Measurements from ENCODE around the gene STK33.

The STK33 gene

DNA sequence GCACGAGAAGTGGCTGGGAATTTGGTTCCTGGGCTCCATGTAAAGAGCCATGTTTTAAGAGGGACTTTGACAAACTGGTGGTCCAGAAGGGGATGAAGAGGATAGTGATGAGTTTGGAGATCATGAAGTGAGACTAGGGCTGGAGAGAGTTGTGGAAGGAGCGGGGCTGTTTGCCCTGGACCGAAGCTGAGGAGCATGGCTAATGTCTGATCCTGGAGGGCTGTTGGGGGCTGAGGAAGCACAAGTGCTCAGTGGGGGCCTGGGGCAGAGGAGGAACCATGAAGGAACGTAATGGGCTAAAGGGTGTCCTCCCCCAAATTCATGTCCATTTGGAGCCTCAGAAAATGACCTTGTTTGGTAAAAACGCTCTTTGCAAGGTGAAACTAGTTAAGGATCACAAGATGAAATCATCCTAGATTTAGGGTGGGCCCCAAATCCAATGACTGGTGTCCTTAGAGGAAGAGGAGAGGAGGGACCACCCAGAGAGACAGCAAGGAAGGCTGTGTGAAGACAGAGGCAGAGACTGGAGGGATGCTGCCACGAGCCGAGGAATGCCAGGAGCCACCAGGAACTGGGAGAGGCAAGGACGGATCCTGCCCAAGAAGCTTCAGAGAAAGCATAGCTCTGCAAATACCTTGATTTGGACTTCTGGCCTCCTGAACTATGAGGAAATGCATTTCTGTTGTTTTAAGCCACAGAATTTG, 223.1 kb downstream of the STK33 start:
- no peak for DNase-seq

DNA sequence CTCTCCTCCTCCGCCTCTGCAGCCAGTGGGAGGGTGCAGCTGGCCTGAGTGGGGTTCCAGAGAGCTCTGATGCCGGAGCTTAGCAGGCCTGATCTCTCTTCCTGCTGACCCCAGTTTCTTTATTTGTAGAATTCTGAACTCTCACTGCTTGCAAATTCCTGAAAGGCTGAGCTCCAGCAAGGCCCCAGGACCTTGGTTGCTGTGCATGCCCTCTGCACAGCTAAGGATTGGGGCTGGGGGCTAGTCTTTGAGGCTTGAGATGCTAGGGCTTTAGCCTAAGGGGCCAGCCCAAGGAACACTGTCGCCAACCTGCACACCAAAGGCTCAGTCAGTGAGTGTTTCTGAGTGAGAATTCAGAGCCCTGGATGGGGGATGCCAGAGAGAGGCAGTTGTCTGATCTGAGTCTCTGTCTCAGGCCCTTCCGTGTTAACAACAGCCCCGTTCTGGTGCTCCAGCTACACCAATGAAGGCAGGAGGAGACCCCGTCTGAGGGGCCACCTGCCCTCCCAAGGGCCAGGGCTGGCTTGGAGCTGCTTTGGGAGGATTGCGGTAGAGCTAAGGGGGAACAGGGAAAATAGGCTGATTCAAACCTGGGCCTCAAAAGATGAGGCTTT, 224.3 kb downstream of the STK33 start:
- DNase-seq, result no peak

DNA sequence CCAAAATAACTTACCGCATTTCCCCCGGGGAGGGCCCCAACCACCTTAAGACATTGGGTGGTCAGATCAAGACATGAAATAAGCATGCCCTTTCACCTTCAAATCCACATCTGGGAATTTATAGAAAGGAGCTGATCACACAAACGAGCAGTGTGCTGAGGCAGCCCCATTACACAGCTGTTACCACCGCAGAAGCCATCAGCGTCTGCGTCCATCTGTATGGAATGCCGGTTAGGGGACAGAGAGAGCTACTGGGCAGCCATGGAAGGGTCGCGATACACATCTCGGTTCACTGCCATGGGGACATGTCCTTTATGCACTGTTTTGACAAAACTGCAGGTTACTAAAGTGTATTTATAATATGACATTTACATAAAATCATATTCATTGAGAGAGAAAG, 225.3 kb downstream of the STK33 start:
- DNase-seq, result no peak

DNA sequence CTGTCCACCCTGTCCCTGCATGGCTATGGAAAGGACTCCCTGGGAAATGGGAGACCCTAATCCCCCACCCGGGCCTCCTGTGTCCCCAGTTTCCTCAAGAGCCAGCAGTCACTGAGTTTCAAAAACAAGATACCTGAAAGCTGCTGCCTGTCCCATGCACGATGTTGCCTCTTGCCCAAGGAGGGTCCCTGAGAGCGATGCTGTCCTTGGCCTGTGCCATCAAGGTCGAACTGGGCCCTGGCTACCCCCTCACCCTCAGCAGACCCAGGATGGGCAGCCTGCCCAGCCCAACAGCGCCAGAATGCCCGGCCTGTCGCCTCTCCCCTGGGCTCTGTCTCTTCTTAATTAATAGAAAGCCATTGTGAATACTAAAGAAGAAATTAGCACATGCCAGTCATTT, 225.8 kb downstream of the STK33 start:
- DNase-seq, result no peak

DNA sequence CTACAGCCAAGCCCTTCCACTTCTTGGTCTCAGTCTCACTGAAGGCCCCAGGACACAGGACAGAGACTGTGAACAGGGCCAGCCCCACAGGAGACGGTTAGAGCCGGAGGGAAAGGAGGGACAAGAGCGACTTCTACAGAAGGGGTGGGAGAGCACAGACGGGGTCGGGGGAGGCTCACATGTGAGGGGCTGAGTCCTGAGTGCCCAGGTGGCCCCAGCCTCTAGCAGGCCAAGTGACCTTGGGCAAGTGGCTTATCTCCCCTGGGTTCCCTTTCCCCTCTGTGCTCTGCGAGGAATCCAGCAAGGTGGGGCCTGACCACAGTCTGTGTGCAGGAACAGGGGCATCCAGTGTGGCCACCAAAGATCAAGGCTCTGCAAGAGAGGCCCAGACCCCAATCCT, 227.7 kb downstream of the STK33 start:
- no peak for DNase-seq

DNA sequence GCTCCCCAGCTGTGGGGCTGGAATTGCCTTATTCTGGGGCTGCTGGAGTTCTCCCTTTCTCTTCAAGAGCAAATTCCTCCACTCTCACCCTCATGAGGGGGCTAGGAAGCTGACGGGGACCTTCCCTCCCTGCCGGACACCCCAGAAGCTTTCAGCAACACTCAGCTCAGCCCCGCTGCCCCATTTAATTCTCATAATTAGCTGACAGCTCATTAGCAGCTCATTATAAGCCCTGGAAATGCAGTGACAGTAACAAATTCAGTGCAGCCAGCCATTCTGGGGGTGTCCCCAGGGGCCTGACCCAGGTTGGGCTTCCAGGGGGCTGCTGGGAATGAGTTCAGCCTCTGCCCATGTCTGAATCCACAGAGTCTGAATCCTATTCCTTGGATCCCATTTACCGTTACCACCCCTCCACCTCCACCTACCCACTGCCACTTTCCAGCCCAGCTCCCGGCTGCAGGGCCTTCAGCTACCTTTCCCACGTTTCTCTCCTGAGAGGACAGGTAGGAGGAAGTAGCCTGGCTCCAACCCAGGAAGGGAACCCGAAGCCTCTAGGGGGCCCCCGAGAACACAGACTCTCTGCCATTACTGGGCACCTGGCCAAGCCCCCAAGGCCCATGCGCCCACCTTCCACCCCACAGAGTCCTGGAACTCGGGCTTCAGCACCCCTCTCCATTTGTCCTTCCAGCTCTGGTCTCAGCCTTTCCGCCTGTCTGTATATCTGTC, 228.6 kb downstream of the STK33 start:
- DNase-seq, result no peak

DNA sequence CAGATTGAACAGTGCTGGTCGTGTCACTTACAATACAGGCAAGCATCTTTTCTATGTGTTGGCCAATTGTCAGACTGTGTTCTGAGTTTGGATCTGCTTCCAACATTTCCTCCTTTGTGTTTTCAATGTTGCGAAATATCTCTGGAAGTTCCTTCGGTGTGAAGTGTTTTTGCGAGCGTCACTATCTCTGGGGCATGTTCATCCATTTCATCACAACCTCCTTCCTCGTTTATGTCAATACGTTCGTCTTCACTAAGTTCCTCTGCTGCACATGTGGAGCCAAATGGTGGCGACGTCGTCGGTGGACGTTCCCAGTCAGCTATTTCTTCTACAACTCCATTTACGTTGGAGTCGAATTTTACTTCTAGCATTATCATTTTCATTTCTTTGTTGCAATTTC, 230.1 kb downstream of the STK33 start:
- no peak for DNase-seq

DNA sequence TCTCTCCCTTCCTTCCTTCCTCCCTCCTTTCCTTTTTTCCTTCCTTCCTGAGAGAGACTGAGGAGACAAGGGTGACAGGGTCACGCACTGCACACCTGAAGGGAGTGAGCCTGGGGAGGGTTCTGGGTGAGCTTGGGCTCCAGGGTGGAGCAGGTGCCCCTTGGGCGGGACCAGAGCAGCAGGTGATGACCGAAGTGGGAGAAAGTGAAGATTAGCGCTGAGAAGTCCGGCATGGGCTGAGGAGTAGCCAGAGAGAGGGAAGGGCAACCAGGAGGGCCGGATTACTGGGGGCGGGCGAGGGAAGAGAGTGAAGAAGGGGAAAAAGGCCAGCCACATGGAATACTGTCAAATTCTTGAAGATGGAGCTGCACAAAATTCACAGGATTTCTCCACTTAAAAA, 231.1 kb downstream of the STK33 start:
- DNase-seq, result no peak

DNA sequence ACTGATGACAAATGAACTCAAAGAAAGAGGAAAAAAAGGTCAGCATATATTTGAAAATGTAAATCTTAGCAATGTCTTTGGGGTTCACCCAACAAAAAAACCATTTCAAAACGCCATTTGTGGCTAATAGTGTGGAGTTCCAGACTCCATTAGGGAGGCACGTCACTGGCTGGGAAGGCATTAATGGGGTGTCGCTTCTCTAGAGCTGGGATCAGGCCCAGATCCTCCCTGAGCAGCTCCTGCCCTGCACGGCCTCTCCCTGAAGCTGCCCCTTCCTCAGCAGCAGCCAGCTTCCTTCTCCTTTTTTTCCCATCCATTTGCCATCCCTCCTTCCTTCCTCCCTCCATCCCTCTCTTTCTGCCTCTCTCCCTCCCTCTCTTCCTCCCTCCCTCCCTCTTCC, 231.5 kb downstream of the STK33 start:
- no peak for DNase-seq

DNA sequence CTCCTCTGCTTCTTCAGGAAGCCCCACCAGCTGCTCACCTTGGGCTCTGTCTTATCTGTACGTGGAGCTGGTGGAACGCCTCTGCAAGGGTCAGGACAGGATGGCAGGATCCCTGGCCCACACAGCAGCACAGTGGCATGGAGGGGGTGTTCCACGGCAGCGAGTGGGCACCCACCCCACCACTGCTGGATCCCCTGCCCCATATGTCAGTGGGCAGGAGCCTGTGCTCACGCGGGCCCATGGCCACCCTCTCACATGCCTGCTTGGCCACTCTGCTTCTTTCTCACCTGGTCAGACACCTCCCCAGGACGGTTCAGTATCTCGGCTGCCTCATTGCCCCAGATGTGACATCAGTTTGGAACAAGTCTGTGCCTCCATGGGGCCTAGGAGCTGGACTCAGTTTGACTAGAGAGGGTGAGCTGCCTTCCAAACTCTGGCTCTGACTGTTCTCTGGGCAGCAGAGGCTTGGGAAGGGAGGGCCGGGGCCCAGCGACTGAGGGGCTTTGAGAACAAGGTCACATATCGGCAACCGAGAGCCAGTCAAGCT, 232.3 kb downstream of the STK33 start:
- DNase-seq, result no peak

DNA sequence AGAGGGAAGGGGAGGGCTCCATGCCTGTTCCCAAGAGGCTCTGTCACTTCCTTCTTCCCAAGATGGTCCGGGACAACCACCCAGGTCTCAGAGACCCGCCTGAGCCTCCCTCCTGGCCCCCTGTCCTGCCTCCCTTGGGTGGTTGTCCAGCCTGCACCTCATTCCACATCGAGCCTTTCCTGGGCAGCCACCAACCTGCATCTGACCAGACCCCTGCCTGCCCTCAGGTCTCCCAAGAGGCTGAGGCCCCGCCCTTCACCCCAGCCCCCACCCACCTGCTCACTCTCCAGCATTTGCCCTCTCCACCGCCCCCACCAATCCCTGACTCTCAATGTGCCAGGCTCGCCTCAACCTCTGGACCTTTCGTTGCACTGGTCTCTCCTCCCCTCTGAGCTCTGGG, 232.8 kb downstream of the STK33 start:
- no peak for DNase-seq

DNA sequence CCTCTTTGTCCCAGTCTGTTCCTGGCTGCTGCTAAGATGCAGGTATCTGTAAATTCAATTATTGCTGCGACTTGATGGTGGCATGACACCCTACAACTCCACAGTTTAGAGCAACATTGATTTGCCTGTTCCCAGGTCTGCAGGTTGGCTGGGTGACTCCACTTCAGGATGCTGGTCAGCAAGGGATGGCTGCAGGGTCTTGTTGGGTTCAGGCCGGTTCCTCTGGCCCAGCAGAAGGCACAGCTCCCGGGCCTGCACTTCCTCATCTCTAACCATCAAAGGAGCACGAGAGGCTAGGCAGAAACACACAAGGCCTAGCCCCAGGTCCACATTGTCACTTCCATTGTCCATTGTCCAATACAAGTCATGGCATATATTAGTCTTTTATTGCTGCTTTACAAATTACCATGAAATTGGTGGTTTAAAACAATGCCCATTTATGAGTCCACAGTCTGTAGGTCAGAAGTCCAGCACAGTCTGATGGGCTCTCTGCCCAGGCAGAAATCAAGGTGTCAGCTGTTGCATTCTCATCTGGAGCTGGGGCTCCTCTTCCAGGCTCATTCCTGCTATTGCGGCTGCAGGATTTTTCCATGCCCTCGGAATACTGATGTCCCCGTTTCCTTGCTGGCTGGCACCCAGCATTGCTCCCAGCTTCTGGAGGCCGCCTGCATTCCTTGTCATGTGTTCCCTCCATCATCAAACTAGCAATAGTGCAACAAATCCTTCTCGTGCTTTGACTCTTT, 233.8 kb downstream of the STK33 start:
- DNase-seq, result no peak

DNA sequence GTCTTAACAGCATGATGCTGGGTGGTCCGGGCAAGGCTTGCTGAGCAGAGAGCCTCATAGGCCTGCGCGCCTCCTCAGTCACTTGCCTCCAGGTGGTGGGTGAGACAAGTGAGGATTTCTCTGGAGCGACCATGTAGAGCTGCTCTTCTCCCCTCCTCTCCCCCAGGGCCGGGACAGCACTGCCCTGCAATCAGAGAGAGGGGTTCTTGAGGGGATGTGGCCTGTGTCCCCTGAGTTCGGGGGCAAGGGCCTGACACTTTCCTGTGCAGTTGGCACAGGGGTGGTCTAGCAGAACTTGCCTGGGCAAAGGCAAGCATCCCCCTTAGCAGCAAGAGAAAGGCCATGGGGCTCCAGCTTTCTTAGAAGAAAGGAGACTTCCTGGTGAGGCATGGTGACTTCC, 234.5 kb downstream of the STK33 start:
- no peak for DNase-seq

DNA sequence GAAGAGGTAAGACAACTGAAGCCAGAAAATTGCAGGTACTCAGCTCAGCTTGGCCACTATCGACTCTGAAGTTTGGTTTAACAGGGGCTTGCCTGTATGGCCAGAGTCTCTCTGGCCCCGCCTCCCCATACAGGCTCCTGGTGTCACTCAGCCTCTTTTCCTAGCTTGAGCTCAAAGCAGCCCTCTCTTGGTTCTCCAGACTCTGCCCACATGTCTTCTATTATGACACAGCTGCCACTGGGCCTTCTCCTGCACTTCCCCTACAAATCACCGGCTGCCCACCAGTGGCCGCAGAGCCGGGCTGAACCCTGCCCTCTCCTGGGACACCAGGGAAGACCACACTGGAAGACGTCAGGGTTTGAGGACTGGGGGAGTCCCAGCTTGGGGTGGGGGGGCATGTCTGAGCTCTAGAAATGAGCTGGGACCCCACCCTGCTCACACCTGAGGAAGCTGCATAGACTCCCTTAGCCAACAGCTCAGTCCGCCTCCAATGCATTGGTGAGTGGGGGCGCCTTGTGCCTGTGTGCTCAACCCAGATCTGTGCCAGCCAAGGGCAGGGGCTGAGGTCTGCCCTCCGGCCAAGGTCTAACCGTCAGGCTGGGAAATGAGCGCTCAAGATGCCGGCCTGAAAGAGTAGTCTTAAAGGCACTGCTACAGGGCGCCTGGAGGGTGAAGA, 236.0 kb downstream of the STK33 start:
- no peak for DNase-seq

DNA sequence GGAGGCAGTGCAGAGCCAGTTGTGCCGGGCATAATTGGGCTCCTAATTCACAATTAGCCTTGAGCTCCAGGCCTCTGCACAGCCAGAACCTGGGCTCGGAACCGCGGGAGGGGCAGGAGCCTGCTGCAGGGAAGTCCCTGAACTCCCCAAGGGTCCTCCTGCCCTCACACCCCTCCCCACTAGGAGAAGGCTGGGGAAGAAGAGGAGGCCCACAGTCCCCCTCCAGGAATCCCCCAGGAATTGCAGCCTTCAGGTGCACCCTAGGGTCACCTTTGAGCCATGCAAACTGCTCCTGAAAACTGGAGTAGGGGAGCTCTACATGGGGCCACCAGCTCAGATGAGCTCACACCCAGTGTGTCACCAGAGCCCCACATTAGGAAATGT, 236.5 kb downstream of the STK33 start:
- DNase-seq, result no peak

DNA sequence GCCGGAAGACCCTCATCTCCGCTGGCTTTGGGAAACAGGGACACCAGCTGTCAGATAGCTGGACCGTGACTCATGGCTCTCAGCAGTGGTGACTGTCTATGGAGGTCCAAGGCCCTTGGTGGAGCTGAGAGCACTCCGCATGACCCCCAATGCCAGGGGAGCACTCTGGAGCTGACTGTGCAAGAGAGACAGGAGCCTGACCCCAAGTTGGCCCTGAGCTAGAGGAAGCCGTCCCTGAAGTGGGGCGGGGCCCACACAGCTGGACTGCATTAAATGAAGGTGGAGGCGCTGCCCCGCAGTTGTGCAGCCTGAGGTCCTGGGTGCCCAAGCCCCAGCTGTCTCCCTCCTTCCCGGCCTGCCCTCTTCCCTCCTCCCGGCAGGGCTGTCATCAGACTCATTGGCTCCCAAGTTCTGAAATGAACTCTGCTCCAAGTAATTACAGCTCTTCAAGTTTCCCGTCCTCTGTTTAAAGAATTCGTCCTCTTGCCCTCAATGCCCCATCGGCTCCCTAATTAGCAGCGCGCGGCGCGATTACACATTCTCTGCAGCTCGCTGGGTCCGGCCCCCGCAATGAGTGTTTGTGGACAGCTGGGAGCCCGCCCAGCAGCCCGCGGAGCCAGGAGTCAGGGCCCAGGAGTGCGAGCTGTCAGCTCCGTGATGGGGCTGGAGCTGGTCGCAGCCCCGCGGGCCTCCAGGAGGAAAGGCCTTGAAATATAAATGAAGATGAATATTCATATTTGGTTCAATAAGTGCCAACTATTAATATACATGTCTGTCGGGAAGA, 237.1 kb downstream of the STK33 start:
- DNase-seq, result no peak

DNA sequence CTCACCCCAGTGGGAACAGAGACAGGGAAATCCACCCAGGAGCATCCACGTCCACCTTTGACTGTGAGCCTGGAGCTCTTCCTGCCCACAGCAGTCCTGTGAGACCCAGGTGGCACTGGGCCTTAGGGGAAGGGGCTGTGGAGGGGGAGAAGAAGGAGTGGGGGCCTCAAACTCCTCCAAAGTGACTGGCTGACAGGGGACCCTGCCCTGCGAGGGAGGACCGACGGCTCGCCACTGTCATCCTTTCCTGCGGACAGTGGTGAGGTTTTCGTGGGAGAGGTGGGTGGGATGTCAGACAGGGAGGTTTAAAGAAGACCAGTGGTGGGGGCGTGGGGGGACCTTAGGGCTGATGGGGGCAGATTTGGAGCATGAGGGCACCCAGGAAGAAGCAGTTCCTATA, 237.8 kb downstream of the STK33 start:
- DNase-seq, result no peak

DNA sequence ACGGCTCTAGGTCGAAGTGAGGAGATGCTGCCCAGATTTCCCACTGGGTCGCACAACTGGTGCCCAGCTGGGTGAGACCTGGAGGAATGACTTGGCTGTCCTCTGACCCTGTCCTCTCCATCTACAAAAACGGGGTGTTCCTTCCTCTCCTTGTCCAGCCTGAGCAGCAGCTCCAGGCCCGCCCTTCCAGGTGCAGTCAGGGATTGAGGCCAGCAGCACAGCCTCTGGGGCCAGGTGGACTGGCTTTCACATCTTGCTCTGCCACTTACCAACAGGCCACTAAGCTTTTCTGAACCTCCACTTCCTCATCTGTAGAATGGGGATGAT, 238.6 kb downstream of the STK33 start:
- no peak for DNase-seq

DNA sequence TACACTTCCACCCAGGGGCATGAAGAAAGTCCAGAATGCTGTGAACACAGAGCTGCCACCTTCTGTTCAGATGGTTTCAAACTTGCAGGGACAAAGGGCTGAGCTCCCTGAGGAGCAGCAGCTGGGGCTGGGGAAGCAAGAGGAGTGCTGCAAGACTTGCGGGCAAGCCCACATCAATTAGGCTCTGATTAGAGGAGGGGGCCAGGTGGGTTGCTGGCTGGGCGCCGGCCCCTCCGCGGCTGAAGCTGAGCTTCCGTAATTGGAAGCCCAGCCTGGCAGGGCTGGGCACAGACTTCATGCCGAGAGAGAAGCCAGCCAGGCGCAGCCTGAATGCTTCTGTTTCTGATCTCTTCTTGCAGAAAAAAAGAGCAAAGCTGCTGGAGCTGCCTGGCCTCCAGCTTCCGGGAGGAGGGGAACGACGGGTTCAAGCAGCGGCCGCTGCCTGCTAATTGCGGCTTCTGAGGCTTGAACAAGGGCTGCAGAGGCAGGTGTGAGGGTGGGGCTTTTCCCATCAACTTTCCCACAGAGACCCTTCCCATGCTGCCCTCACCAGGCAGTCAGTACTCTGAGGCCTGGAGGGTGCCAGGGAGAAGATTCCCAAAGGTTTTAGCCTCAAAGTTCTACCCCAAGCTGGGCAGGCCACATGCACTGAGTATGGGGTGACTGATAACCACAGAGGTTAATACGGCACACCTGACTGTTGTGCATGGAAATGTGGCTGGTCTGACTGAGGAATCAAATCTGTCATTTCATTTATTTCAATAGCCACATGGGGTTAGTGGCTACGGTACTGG, 239.2 kb downstream of the STK33 start:
- no peak for DNase-seq

DNA sequence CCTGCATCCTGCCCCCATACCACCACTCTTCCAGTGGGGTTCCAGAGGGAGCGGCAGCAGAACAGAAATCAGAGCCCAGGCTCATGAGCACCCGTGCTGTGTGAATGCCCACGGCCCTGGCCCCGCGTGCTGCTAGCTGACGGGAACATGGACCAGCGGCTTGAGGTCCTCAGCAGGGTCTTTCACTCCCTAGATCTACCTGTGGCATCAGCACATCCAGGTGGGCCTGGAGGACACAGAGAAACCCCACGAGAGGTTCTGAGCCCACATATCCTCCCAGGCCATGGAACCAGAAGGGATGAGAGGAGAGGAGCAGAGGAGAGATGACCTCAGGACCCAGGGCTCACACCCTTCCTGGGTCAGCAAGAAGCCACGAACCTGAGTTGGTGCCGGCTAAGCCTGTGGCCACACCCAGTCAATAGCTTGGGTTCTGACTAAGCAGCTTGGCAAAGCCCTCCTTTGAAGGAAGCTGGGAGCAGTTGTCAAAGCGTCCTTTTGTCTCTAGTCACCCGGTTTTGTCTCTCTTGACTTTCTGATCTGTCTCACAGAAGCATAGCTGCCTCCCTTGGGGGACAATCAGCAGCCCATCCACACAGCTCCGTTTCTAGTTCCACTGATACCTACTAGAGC, 241.0 kb downstream of the STK33 start:
- DNase-seq, result no peak
